Measurements from ENCODE around the gene BTBD7. TPM values are rescaled to one million over a fixed set of nuclear protein-coding genes. Genes with fewer than 3 reads are reported as not detected.

The BTBD7 gene
- total RNA-seq, 1 donor from 2014 or later = 55.7 TPM

Other genes starting within 250 kb of the BTBD7 start
- gene ITPK1, start 217.1 kb downstream of the BTBD7 start, total RNA-seq = 24.3 TPM
- gene MOAP1, start 148.1 kb downstream of the BTBD7 start, total RNA-seq = 70.3 TPM
- gene LYSET, start 147.7 kb downstream of the BTBD7 start, total RNA-seq = 8.6 TPM
- 11.9 TPM for gene GON7, start 126.0 kb downstream of the BTBD7 start, total RNA-seq
- 56.6 TPM for gene UBR7, start 125.8 kb downstream of the BTBD7 start, total RNA-seq
- gene COX8C, start 14.1 kb upstream of the BTBD7 start, total RNA-seq = not detected
- 51.9 TPM for gene UNC79, start 97.9 kb upstream of the BTBD7 start, total RNA-seq

Data from occipital lobe (tissue), 1 donor.